KMS-11 (cell line): Measurements from ENCODE around the gene CXADR.

Source experiments
- H2AFZ ChIP-seq: fragments of 200-600 bp; sonication (generic); 2 replicates; pipeline ENCODE4 v1.6.1; 2016; ENCODE audit warnings: antibody characterized with exemption, mixed run types, low read depth
- H3K27ac ChIP-seq: fragments of 200-600 bp; sonication (generic); 2 replicates; pipeline ENCODE4 v1.6.1; 2016; ENCODE audit warnings: mild to moderate bottlenecking, mixed run types
- H3K27me3 ChIP-seq: fragments of 200-600 bp; sonication (generic); 2 replicates; pipeline ENCODE4 v1.6.1; 2017; ENCODE audit warnings: mild to moderate bottlenecking, low read depth, mixed run types, moderate library complexity; ENCODE audit not compliant: insufficient read depth
- H3K36me3 ChIP-seq: fragments of 200-600 bp; sonication (generic); 2 replicates; pipeline ENCODE4 v1.6.1; 2017; ENCODE audit warnings: mild to moderate bottlenecking, mixed run types; ENCODE audit not compliant: insufficient read depth
- H3K4me1 ChIP-seq: fragments of 200-600 bp; sonication (generic); 2 replicates; pipeline ENCODE4 v1.6.1; 2016; ENCODE audit warnings: mild to moderate bottlenecking, low read depth, mixed run types; ENCODE audit not compliant: poor library complexity, severe bottlenecking
- H3K4me2 ChIP-seq: fragments of 200-600 bp; sonication (generic); 2 replicates; pipeline ENCODE4 v1.7.0; 2016; ENCODE audit warnings: mild to moderate bottlenecking, mixed run types
- H3K4me3 ChIP-seq: fragments of 200-600 bp; sonication (generic); IDR thresholded peaks from 2 replicates; pipeline ENCODE4 v1.6.1; 2017; ENCODE audit warnings: low read depth, low read length, mixed read lengths; ENCODE audit not compliant: insufficient read depth
- H3K79me2 ChIP-seq: fragments of 200-600 bp; sonication (generic); 2 replicates; pipeline ENCODE4 v1.6.1; 2016; ENCODE audit warnings: low read depth, mixed run types; ENCODE audit not compliant: insufficient read depth
- H3K9ac ChIP-seq: fragments of 200-600 bp; sonication (generic); 2 replicates; pipeline ENCODE4 v1.6.1; 2016; ENCODE audit warnings: mild to moderate bottlenecking, mixed run types
- H4K20me1 ChIP-seq: fragments of 200-600 bp; sonication (generic); 2 replicates; pipeline ENCODE4 v1.6.1; 2016; ENCODE audit warnings: mild to moderate bottlenecking, mixed run types; ENCODE audit not compliant: insufficient read depth
- CTCF ChIP-seq: fragments of 200-600 bp; sonication (generic); conservative IDR thresholded peaks from 2 replicates; pipeline ENCODE4 v1.6.1; 2017; ENCODE audit warnings: low read depth, mild to moderate bottlenecking, antibody characterized with exemption, low read length, moderate library complexity, mixed read lengths

The CXADR gene

GRCh38 chr21:17539323-17539722, 26.5 kb downstream of the CXADR start:
- H3K27ac ChIP-seq, result no peak overlapping the region
- no peak overlapping the region for H3K4me2 ChIP-seq
- no peaks in the 10 kb centered on the region for H3K79me2 ChIP-seq
- no peaks in the 10 kb centered on the region for H3K4me1 ChIP-seq
- TF ChIP-seq CTCF, result no peak
- H3K4me3 ChIP-seq, result no peak overlapping the region
- H3K9ac ChIP-seq, result no peak overlapping the region
- no peaks in the 10 kb centered on the region for H3K36me3 ChIP-seq
- H4K20me1 ChIP-seq, result no peaks in the 10 kb centered on the region
- H2AFZ ChIP-seq, result no peak overlapping the region
- no peaks in the 10 kb centered on the region for H3K27me3 ChIP-seq

- H3K27ac ChIP-seq, result no peak overlapping the region
- H2AFZ ChIP-seq, result no peak overlapping the region
- no peaks in the 10 kb centered on the region for H3K36me3 ChIP-seq
- no peaks in the 10 kb centered on the region for H3K79me2 ChIP-seq
- no peaks in the 10 kb centered on the region for H4K20me1 ChIP-seq
- no peaks in the 10 kb centered on the region for H3K4me1 ChIP-seq
- no peak overlapping the region for H3K4me3 ChIP-seq
- TF ChIP-seq CTCF, result no peak
- H3K4me2 ChIP-seq, result no peak overlapping the region
- H3K9ac ChIP-seq, result no peak overlapping the region
- H3K27me3 ChIP-seq, result no peaks in the 10 kb centered on the region
Observed at GRCh38 chr21:17539743-17540341, 27.0 kb downstream of the CXADR start.

- no peak overlapping the region for H3K27ac ChIP-seq
- TF ChIP-seq CTCF, result no peak
- H2AFZ ChIP-seq, result no peak overlapping the region
- no peaks in the 10 kb centered on the region for H3K36me3 ChIP-seq
- no peak overlapping the region for H3K4me2 ChIP-seq
- no peaks in the 10 kb centered on the region for H3K27me3 ChIP-seq
- no peaks in the 10 kb centered on the region for H3K4me1 ChIP-seq
- no peaks in the 10 kb centered on the region for H3K79me2 ChIP-seq
- no peak overlapping the region for H3K9ac ChIP-seq
- no peak overlapping the region for H3K4me3 ChIP-seq
- H4K20me1 ChIP-seq, result no peaks in the 10 kb centered on the region
Observed at GRCh38 chr21:17540530-17540929, 27.7 kb downstream of the CXADR start.

GRCh38 chr21:17542371-17543011, 29.6 kb downstream of the CXADR start:
- H3K79me2 ChIP-seq, result no peaks in the 10 kb centered on the region

More at GRCh38 chr21:17542371-17543011, 29.6 kb downstream of the CXADR start:
- no peaks in the 10 kb centered on the region for H4K20me1 ChIP-seq
- no peak overlapping the region for H3K27ac ChIP-seq
- H2AFZ ChIP-seq, result no peak overlapping the region
- no peak for TF ChIP-seq CTCF
- H3K9ac ChIP-seq, result no peak overlapping the region
- H3K4me3 ChIP-seq, result no peak overlapping the region
- H3K27me3 ChIP-seq, result no peaks in the 10 kb centered on the region
- H3K4me1 ChIP-seq, result no peaks in the 10 kb centered on the region
- no peak overlapping the region for H3K4me2 ChIP-seq
- H3K36me3 ChIP-seq, result no peaks in the 10 kb centered on the region
